Peyer's patch (tissue), 4 donors: ENCODE data around the gene ZNF3. TPM values are rescaled to one million over a fixed set of nuclear protein-coding genes. Genes with fewer than 3 reads are reported as not detected.

Experiments used
- DNase-seq, 3 donors: peaks; one replicate each; pipeline ENCODE4 v3.0.0-alpha.2; 2017 to 2019
- H3K27ac ChIP-seq, 4 donors: fragments of 200-600 bp; sonication (generic); one replicate each; pipeline ENCODE4 v1.5.1; 2016 to 2019
- H3K27me3 ChIP-seq, 2 donors: fragments of 200-600 bp; sonication (generic); one replicate each; pipeline ENCODE4 v1.5.1; 2019
- H3K36me3 ChIP-seq, 3 donors: fragments of 200-600 bp; sonication (generic); one replicate each; pipeline ENCODE4 v1.5.1; 2016 to 2019
- H3K4me1 ChIP-seq, 4 donors: fragments of 200-600 bp; sonication (generic); one replicate each; pipeline ENCODE4 v1.5.1; 2016 to 2019
- H3K4me3 ChIP-seq, 4 donors: fragments of 200-600 bp; sonication (generic); 1 replicate in 3 of 4; 2 replicates in 1 of 4; pipeline ENCODE4 v1.5.1; 2016 to 2019; ENCODE audit warnings: mild to moderate bottlenecking in 1 of 4
- H3K9me3 ChIP-seq, 4 donors: fragments of 200-600 bp; sonication (generic); one replicate each; pipeline ENCODE4 v1.5.1; 2016 to 2019; ENCODE audit warnings: mild to moderate bottlenecking in 1 of 4
- POLR2A ChIP-seq, 2 donors: fragments of 450-650 bp; IDR thresholded peaks; one replicate each; pipeline ENCODE4 v1.5.1; 2017; ENCODE audit warnings: antibody characterized with exemption in 2 of 2, mild to moderate bottlenecking in 2 of 2, moderate library complexity in 2 of 2
- total RNA-seq, 4 donors: library from RNA; depleted of rRNA; stranded (reverse); fragments of >200 nt; gene quantifications; one replicate each; pipeline ENCODE4 v1.1.0, GENCODE V29; 2016
- TF ChIP-seq, protein P1 (sequence below), 6 experiments: fragments of 450-650 bp in 4 of 6; fragments of 200-600 bp in 2 of 6; sonication (generic) in 1 of 6; IDR thresholded peaks; one replicate each; pipeline ENCODE4 v1.5.1; 2017 to 2019; ENCODE audit warnings: antibody characterized with exemption in 6 of 6, mild to moderate bottlenecking in 3 of 6, moderate library complexity in 1 of 6

ZNF3 gene
- total RNA-seq, 4 donors from 2014 or later = 52.8 to 93.8 (median 67.8) TPM

DNA sequence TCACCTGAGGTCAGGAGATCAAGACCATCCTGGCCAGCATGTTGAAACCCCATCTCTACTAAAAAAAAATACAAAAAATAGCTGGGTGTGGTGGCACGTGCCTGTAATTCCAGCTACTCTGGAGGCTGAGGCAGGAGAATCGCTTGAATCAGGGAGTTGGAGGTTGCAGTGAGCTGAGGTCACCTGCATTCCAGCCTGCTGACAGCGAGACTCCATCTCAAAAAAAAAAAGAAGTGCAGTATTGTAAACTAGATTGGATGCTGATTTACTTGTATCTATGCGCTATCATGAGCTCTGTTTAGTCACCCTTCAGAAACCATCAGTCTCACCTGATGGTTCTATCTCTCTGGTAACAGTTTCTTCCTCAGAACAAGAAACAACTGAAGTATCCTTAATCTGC is 18.1 kb downstream of the ZNF3 start:
- peaks cover 0 to 8% (median 0%) of the 10 kb centered on the region in 4 donors for H3K4me1 ChIP-seq
- no peak overlapping the region for H3K27ac ChIP-seq
- H3K4me3 ChIP-seq = no peak overlapping the region
- no peak for DNase-seq
- H3K36me3 ChIP-seq = peaks cover 0 to 58% (median 0%) of the 10 kb centered on the region in 3 donors
- TF ChIP-seq POLR2A (IDR thresholded peaks at IDR 0.05) = no peak
- no peaks in the 10 kb centered on the region for H3K27me3 ChIP-seq
- no peaks in the 10 kb centered on the region for H3K9me3 ChIP-seq

DNA sequence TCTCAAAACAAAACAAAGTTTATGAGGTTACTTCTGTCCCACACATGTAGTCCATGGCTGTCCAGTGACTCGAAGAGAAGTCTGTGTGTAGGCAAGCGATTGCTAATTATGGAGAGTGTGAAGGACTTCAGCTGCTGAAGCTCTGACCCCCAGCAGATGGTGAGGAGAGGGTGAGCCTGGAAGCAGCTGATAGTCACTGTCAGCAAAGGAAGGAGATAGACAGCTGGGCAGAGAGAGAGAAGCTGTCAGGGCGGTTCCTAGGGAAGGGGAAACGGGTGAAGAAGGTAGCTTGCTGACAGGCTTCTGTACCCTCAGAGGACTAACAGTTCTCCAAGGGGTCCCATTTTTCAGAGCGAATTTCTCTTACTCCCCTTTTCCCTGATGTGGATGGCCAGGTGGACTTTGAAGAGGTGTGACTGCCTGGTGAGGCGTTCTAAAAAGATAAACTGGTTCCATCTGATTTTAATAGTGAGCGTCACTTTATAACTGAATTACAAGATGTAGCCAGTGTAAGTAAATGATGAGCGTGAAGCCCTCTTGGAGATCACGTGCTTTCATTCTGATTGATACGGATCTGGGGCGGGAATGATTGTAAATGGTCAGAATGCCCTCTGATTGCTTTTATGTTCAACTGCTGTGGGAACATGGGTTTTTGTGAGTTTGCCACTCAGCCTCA is 19.9 kb downstream of the ZNF3 start:
- Histone ChIP-seq H3K4me1 (peaks cover 0 to 8% (median 0%) of the 10 kb centered on the region in 4 donors), H3K27me3 (no peaks in the 10 kb centered on the region), H3K36me3 (peaks cover 0 to 75% (median 0%) of the 10 kb centered on the region in 3 donors), H3K4me3 (no peak overlapping the region), H3K27ac (no peak overlapping the region), H3K9me3 (no peaks in the 10 kb centered on the region)
- DNase-seq = no peak
- TF ChIP-seq, protein P1, sequence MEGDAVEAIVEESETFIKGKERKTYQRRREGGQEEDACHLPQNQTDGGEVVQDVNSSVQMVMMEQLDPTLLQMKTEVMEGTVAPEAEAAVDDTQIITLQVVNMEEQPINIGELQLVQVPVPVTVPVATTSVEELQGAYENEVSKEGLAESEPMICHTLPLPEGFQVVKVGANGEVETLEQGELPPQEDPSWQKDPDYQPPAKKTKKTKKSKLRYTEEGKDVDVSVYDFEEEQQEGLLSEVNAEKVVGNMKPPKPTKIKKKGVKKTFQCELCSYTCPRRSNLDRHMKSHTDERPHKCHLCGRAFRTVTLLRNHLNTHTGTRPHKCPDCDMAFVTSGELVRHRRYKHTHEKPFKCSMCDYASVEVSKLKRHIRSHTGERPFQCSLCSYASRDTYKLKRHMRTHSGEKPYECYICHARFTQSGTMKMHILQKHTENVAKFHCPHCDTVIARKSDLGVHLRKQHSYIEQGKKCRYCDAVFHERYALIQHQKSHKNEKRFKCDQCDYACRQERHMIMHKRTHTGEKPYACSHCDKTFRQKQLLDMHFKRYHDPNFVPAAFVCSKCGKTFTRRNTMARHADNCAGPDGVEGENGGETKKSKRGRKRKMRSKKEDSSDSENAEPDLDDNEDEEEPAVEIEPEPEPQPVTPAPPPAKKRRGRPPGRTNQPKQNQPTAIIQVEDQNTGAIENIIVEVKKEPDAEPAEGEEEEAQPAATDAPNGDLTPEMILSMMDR (IDR thresholded peaks at IDR 0.05) = no peak
- TF ChIP-seq POLR2A (IDR thresholded peaks at IDR 0.05) = no peak

DNA sequence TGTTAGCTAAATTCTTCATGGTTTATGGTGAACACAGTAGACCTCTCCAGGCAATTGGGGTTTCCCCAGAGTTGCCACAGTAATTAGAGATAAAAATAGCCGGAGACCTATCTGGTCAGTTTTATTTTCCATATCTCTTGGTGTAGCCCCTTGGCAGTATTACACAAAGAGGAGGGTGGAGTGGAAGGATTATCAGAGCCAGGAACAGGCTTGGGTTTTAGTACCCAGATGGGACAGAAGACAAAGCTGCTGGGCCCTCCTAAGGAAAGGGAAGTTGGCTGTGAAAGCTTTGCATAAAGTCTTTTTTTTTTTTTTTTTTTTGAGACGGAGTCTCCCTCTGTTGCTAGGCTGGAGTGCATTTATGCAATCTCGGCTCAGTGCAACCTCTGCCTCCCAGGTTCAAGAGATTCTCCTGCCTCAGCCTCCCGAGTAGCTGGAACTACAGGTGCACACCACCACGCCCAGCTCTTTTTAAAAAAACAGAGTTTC is 22.2 kb downstream of the ZNF3 start:
- Histone ChIP-seq H3K27ac (no peak overlapping the region), H3K36me3 (peaks cover 0 to 69% (median 0%) of the 10 kb centered on the region in 3 donors)

DNA sequence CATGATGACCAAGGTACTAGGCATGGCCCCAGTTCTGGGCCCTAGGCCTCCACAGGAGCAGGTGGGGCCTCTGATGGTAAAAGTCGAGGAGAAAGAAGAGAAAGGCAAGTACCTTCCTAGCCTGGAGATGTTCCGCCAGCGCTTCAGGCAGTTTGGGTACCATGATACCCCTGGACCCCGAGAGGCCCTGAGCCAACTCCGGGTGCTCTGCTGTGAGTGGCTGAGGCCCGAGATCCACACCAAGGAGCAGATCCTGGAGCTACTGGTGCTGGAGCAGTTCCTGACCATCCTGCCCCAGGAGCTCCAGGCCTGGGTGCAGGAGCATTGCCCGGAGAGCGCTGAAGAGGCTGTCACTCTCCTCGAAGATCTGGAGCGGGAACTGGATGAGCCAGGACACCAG is 24.5 kb downstream of the ZNF3 start:
- Histone ChIP-seq H3K36me3 (peaks cover 0 to 52% (median 0%) of the 10 kb centered on the region in 3 donors), H3K27ac (no peak overlapping the region), H3K4me1 (peaks cover 0 to 3% (median 0%) of the 10 kb centered on the region in 4 donors), H3K9me3 (no peaks in the 10 kb centered on the region), H3K27me3 (no peaks in the 10 kb centered on the region), H3K4me3 (no peak overlapping the region)
- no peak for DNase-seq
- TF ChIP-seq, protein P1 (IDR thresholded peaks at IDR 0.05) = no peak
- no peak for TF ChIP-seq POLR2A (IDR thresholded peaks at IDR 0.05)

More for the DNA sequence above, 22.2 kb downstream of the ZNF3 start:
- TF ChIP-seq, protein P1 (IDR thresholded peaks at IDR 0.05) = no peak
- TF ChIP-seq POLR2A (IDR thresholded peaks at IDR 0.05) = no peak
- no peak for DNase-seq
- no peaks in the 10 kb centered on the region for H3K4me1 ChIP-seq
- no peaks in the 10 kb centered on the region for H3K27me3 ChIP-seq
- H3K9me3 ChIP-seq = no peaks in the 10 kb centered on the region
- H3K4me3 ChIP-seq = no peak overlapping the region

DNA sequence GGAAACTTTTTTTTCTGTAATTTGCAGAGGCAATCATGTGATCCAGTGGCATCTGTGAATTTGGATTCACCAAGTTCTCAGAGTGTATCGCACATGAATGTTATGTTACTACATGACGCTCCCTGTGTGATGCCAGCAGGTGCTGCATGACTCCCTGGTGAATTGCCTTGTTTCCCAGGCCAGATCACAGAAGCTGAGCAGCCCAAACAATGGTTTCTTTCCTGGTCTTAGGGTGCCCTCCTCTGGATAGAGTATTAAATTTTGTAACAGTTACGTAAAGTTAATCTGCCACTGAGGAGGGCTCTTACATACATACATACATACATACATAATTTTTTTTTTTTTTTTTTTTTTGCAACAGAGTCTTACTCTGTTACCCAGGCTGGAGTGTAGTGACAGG is 28.3 kb downstream of the ZNF3 start:
- Histone ChIP-seq H3K4me1 (peaks cover 0 to 8% (median 2%) of the 10 kb centered on the region in 4 donors), H3K9me3 (no peaks in the 10 kb centered on the region), H3K36me3 (peaks cover 0 to 16% (median 0%) of the 10 kb centered on the region in 3 donors), H3K27me3 (no peaks in the 10 kb centered on the region), H3K4me3 (no peak overlapping the region), H3K27ac (no peak overlapping the region)
- TF ChIP-seq POLR2A (IDR thresholded peaks at IDR 0.05) = no peak
- TF ChIP-seq, protein P1 (IDR thresholded peaks at IDR 0.05) = peak in 3 of 6 experiments; percentile 69 to 77 (median 76)
- peak in 1 of 3 donors; percentile 56 for DNase-seq

DNA sequence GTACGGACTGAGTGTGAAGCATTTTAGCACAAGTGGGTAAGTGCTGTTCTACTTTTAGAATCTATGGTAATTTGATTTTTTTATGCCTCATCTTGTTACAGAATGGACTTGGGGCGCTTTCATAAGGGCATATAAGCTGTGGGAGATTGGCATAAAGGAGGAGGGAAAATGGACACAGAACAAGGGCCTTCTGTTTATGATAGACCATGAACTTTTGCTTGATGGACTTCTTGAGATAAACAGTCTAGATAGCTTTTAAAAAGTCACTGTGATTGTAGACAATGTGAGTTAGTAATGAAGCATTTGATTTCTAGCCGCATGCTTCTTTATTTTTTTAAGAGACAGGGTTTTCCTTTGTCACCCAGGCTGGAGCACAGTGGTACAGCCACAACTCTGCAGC is 29.9 kb downstream of the ZNF3 start:
- no peaks in the 10 kb centered on the region for H3K27me3 ChIP-seq
- no peaks in the 10 kb centered on the region for H3K36me3 ChIP-seq
- H3K27ac ChIP-seq = no peak overlapping the region
- no peak overlapping the region for H3K4me3 ChIP-seq
- H3K4me1 ChIP-seq = peaks cover 0 to 8% (median 2%) of the 10 kb centered on the region in 4 donors
- TF ChIP-seq POLR2A (IDR thresholded peaks at IDR 0.05) = no peak
- TF ChIP-seq, protein P1 (IDR thresholded peaks at IDR 0.05) = no peak
- no peak for DNase-seq
- H3K9me3 ChIP-seq = no peaks in the 10 kb centered on the region
